K562 (cell line): ENCODE data around the gene HTT-AS. TPM values are rescaled to one million over a fixed set of nuclear protein-coding genes. Genes with fewer than 3 reads are reported as not detected.

ENCODE experiments used
- KAT7 ChIP-seq: sonication (generic); formaldehyde crosslinking; IDR thresholded peaks from 2 replicates; pipeline ENCODE4 v1.8.0; 2022; ENCODE audit warnings: missing genetic modification reagents, mild to moderate bottlenecking, borderline replicate concordance
- KDM1A ChIP-seq, 2 experiments: fragments of 450-650 bp; IDR thresholded peaks; 2 replicates each; pipeline ENCODE4 v1.6.1; 2016; ENCODE audit warnings: mild to moderate bottlenecking in 2 of 2
- KDM2B ChIP-seq: fragments of 250-450 bp; sonication (Bioruptor Pico); IDR thresholded peaks from 2 replicates; pipeline ENCODE4 v1.8.0; 2021; ENCODE audit warnings: mild to moderate bottlenecking, moderate library complexity
- KLF16 ChIP-seq: IDR thresholded peaks from 2 replicates; pipeline ENCODE4 v1.6.1; 2016; ENCODE audit warnings: antibody characterized with exemption
- MCM2 ChIP-seq: fragments of 450-650 bp; IDR thresholded peaks from 2 replicates; pipeline ENCODE4 v1.6.1; 2017; ENCODE audit warnings: low read depth, mild to moderate bottlenecking
- MTA2 ChIP-seq: fragments of 450-650 bp; IDR thresholded peaks from 2 replicates; pipeline ENCODE4 v1.6.1; 2016; ENCODE audit warnings: low read depth
- NR2C2 ChIP-seq, 2 experiments: fragments of 200-800 bp in 1 of 2; sonication (Bioruptor generic) in 1 of 2; sonication (generic) in 1 of 2; formaldehyde crosslinking in 1 of 2; IDR thresholded peaks; 2 replicates each; pipeline versions ENCODE4 v1.6.1 to v1.8.0; 2016 to 2022; ENCODE audit warnings: mild to moderate bottlenecking in 1 of 2, missing compliant biosample characterization in 1 of 2, missing genetic modification characterization in 1 of 2, missing genetic modification reagents in 1 of 2
- POLR2AphosphoS5 ChIP-seq: IDR thresholded peaks from 2 replicates; pipeline ENCODE4 v1.6.1; 2011; ENCODE audit warnings: mild to moderate bottlenecking, low read depth, low read length, moderate library complexity; ENCODE audit not compliant: control insufficient read depth, insufficient read depth
- RAD21 ChIP-seq, 2 experiments: fragments of 250-450 bp in 1 of 2; fragments of 450-650 bp in 1 of 2; sonication (Bioruptor Pico) in 1 of 2; formaldehyde crosslinking in 1 of 2; IDR thresholded peaks in 1 of 2; conservative IDR thresholded peaks in 1 of 2; 2 replicates each; pipeline versions ENCODE4 v1.4.0 to v1.8.0; 2020 to 2022; ENCODE audit warnings: mild to moderate bottlenecking in 2 of 2, moderate library complexity in 1 of 2
- SUPT5H ChIP-seq: fragments of 450-650 bp; IDR thresholded peaks from 2 replicates; pipeline ENCODE4 v1.6.1; 2016
- XRCC5 ChIP-seq: fragments of 200-400 bp; formaldehyde crosslinking; IDR thresholded peaks from 2 replicates; pipeline ENCODE4 v1.6.1; 2017; ENCODE audit warnings: low read depth, mild to moderate bottlenecking, low read length
- ZNF830 ChIP-seq: fragments of 250-450 bp; sonication (Bioruptor Pico); IDR thresholded peaks from 2 replicates; pipeline ENCODE4 v1.5.0; 2021; ENCODE audit warnings: mild to moderate bottlenecking
- polyA plus RNA-seq, 8 experiments: library from polyadenylated mRNA; depleted of rRNA in 4 of 8; stranded (reverse) in 5 of 8; unstranded in 3 of 8; fragments of >200 nt; fragmentation: Nextera tagmentation in 2 of 8; fragmentation: Illumina TruSeq in 1 of 8; extraction: Ambion mirVana in 2 of 8; extraction: Trizol in 1 of 8; gene quantifications; 2 replicates each; pipeline versions ENCODE4 v1.2.1 to v1.2.3, GENCODE V29; 2011 to 2014; ENCODE audit warnings: inconsistent platforms in 1 of 8, missing spikeins in 1 of 8
- total RNA-seq, 7 experiments: library from RNA; depleted of rRNA in 6 of 7; stranded (reverse); fragments of >200 nt in 6 of 7; fragmentation: Illumina TruSeq in 2 of 7; extraction: Trizol in 2 of 7; gene quantifications; 2 replicates each; pipeline versions ENCODE4 v1.2.1 to v1.2.3, GENCODE V29; 2011 to 2021; ENCODE audit warnings: low replicate concordance in 1 of 7
- TF ChIP-seq, protein P1 (sequence below): fragments of 450-650 bp; IDR thresholded peaks from 2 replicates; pipeline ENCODE4 v1.6.1; 2016; ENCODE audit warnings: low read depth
- TF ChIP-seq, protein P2 (sequence below): fragments of 450-650 bp; IDR thresholded peaks from 2 replicates; pipeline ENCODE4 v1.6.1; 2017; ENCODE audit warnings: antibody characterized with exemption, mild to moderate bottlenecking

Gene HTT-AS
- total and polyA plus RNA-seq, 9 of the 15 experiments (the other 6 are each of a cell fraction or from before 2014, with no cell fraction given): not detected

DNA sequence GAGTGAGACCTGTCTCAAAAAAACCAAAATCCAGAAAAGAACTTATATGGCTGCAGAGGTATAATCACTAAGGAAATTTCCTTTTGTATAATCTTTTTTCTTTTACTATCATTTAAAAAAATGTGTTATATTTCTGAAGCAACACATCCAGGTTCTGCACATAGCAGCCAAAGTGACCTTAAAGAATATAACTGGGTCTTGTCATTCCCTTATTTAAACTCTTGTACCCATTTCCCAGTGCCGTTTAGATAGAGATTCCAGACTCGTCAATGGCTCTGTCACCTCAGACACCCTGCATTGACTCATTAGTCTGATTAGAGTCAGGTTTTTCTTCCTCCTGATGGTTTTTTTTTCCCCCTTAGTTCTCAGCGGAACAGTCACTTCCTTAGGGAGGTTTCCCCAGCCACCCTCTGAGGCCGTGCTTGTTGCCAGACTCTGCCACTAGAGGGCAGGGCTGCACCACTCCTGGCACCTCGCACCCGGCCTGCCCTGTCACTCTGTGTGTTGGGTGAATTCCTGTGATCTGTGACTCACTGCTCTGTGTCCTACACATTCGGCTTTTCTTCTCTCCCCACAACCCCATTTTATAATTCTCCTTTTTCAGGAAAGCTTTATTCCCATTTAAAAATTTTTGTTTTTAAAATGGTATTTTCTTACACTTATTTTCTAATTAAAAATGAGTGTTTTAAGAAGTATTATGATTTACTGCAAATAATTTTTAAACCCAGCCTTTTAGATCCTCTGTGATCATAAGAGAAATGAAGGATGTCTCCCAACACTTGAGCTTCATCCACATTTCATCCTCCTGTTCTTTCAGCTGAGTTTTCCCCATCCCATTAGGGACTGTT lies 32.2 kb upstream of the HTT-AS start (continued):
- TF ChIP-seq, protein P1, sequence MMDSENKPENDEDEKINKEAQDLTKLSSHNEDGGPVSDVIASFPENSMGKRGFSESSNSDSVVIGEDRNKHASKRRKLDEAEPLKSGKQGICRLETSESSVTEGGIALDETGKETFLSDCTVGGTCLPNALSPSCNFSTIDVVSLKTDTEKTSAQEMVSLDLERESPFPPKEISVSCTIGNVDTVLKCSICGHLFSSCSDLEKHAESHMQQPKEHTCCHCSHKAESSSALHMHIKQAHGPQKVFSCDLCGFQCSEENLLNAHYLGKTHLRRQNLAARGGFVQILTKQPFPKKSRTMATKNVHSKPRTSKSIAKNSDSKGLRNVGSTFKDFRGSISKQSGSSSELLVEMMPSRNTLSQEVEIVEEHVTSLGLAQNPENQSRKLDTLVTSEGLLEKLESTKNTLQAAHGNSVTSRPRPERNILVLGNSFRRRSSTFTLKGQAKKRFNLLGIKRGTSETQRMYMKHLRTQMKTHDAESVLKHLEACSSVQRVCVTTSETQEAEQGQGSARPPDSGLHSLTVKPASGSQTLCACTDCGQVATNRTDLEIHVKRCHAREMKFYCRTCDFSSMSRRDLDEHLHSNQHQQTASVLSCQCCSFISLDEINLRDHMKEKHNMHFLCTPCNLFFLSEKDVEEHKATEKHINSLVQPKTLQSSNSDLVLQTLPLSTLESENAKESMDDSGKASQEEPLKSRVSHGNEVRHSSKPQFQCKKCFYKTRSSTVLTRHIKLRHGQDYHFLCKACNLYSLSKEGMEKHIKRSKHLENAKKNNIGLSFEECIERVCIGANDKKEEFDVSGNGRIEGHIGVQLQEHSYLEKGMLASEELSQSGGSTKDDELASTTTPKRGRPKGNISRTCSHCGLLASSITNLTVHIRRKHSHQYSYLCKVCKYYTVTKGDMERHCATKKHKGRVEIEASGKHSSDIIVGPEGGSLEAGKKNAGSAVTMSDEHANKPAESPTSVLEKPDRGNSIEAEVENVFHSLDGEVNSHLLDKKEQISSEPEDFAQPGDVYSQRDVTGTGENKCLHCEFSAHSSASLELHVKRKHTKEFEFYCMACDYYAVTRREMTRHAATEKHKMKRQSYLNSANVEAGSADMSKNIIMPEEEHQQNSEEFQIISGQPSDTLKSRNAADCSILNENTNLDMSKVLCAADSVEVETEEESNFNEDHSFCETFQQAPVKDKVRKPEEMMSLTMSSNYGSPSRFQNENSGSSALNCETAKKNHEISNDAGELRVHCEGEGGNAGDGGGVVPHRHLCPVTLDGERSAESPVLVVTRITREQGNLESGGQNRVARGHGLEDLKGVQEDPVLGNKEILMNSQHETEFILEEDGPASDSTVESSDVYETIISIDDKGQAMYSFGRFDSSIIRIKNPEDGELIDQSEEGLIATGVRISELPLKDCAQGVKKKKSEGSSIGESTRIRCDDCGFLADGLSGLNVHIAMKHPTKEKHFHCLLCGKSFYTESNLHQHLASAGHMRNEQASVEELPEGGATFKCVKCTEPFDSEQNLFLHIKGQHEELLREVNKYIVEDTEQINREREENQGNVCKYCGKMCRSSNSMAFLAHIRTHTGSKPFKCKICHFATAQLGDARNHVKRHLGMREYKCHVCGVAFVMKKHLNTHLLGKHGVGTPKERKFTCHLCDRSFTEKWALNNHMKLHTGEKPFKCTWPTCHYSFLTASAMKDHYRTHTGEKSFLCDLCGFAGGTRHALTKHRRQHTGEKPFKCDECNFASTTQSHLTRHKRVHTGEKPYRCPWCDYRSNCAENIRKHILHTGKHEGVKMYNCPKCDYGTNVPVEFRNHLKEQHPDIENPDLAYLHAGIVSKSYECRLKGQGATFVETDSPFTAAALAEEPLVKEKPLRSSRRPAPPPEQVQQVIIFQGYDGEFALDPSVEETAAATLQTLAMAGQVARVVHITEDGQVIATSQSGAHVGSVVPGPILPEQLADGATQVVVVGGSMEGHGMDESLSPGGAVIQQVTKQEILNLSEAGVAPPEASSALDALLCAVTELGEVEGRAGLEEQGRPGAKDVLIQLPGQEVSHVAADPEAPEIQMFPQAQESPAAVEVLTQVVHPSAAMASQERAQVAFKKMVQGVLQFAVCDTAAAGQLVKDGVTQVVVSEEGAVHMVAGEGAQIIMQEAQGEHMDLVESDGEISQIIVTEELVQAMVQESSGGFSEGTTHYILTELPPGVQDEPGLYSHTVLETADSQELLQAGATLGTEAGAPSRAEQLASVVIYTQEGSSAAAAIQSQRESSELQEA: no peak
- TF ChIP-seq MCM2 (no peak), SUPT5H (no peak), KDM1A (IDR thresholded peaks at IDR 0.05) (no peak), XRCC5 (peak; percentile 87), MTA2 (no peak), KDM2B (CRISPR knock-in tag) (no peak), RAD21 (CRISPR knock-in tag; conservative IDR thresholded peaks at IDR 0.05 in 1 of 2, IDR thresholded peaks at IDR 0.05 in 1 of 2) (peak; percentile 83 to 92), KAT7 (CRISPR knock-in tag) (no peak), ZNF830 (no peak), POLR2AphosphoS5 (no peak), NR2C2 (CRISPR knock-in tag; IDR thresholded peaks at IDR 0.05) (no peak), NR2C2 (tag; IDR thresholded peaks at IDR 0.05) (no peak), KLF16 (peak; percentile 26; the same call in 1 of the 2 replicates)
- TF ChIP-seq, protein P2, sequence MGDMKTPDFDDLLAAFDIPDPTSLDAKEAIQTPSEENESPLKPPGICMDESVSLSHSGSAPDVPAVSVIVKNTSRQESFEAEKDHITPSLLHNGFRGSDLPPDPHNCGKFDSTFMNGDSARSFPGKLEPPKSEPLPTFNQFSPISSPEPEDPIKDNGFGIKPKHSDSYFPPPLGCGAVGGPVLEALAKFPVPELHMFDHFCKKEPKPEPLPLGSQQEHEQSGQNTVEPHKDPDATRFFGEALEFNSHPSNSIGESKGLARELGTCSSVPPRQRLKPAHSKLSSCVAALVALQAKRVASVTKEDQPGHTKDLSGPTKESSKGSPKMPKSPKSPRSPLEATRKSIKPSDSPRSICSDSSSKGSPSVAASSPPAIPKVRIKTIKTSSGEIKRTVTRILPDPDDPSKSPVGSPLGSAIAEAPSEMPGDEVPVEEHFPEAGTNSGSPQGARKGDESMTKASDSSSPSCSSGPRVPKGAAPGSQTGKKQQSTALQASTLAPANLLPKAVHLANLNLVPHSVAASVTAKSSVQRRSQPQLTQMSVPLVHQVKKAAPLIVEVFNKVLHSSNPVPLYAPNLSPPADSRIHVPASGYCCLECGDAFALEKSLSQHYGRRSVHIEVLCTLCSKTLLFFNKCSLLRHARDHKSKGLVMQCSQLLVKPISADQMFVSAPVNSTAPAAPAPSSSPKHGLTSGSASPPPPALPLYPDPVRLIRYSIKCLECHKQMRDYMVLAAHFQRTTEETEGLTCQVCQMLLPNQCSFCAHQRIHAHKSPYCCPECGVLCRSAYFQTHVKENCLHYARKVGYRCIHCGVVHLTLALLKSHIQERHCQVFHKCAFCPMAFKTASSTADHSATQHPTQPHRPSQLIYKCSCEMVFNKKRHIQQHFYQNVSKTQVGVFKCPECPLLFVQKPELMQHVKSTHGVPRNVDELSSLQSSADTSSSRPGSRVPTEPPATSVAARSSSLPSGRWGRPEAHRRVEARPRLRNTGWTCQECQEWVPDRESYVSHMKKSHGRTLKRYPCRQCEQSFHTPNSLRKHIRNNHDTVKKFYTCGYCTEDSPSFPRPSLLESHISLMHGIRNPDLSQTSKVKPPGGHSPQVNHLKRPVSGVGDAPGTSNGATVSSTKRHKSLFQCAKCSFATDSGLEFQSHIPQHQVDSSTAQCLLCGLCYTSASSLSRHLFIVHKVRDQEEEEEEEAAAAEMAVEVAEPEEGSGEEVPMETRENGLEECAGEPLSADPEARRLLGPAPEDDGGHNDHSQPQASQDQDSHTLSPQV: no peak
